ENCODE measurements around the gene GNAL. TPM values are rescaled to one million over a fixed set of nuclear protein-coding genes. Genes with fewer than 3 reads are reported as not detected.

GNAL gene
- total RNA-seq, 1 experiment from 2014 or later = 0.06 TPM

DNA sequence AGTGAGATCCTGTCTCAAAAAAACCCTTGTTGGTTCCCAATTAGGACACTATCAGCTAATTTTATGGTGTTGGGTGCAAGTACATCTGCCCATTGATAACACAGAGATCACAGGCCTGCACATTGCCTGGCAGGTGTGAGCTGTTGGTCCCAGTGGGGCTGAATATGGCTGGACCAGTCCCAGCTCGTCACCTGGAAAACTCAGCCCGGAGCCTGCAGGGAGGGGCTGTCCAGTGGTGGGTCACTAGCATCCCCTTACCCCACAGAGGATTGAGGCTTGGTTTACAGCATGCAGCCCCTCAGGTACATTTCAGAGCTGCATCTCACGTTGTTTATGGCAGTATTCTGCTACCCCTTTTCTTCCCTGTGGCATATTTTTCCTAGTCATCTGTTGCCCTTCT, 121.3 kb downstream of the GNAL start:
- no peaks in the 10 kb centered on the region for H3K9me3 ChIP-seq (ENCODE audit: low read depth, low read length, poor library complexity, severe bottlenecking)
- H3K4me3 ChIP-seq (ENCODE audit: low read depth, low read length, poor library complexity, severe bottlenecking) = no peak overlapping the region
- no peaks in the 10 kb centered on the region for H3K36me3 ChIP-seq (ENCODE audit: insufficient read depth, low read length, poor library complexity, severe bottlenecking)
- ChIA-PET POLR2A (ENCODE audit: low non-redundant PET) (no interaction called here), CTCF (no interaction called here)
- TF ChIP-seq EZH2 (IDR thresholded peaks at IDR 0.05; ENCODE audit: borderline replicate concordance, low read depth, low read length, poor library complexity, severe bottlenecking) = no peak
- TF ChIP-seq, protein P1, sequence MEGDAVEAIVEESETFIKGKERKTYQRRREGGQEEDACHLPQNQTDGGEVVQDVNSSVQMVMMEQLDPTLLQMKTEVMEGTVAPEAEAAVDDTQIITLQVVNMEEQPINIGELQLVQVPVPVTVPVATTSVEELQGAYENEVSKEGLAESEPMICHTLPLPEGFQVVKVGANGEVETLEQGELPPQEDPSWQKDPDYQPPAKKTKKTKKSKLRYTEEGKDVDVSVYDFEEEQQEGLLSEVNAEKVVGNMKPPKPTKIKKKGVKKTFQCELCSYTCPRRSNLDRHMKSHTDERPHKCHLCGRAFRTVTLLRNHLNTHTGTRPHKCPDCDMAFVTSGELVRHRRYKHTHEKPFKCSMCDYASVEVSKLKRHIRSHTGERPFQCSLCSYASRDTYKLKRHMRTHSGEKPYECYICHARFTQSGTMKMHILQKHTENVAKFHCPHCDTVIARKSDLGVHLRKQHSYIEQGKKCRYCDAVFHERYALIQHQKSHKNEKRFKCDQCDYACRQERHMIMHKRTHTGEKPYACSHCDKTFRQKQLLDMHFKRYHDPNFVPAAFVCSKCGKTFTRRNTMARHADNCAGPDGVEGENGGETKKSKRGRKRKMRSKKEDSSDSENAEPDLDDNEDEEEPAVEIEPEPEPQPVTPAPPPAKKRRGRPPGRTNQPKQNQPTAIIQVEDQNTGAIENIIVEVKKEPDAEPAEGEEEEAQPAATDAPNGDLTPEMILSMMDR (conservative IDR thresholded peaks at IDR 0.05; ENCODE audit: low read depth, low read length) = no peak
- no TSS peak for BruUV-seq (replicated peaks)
- no peak overlapping the region for H3K27ac ChIP-seq (ENCODE audit: low read depth, low read length, poor library complexity, severe bottlenecking)
- no peak for DNase-seq (ENCODE audit: low spot score)
- H3K4me1 ChIP-seq (ENCODE audit: insufficient read depth, low read length, poor library complexity, severe bottlenecking) = no peaks in the 10 kb centered on the region
- H3K27me3 ChIP-seq (replicated peaks; ENCODE audit: insufficient read depth, low read depth, low read length, poor library complexity) = peaks cover 4% of the 10 kb centered on the region
- intact Hi-C loops (cut with micrococcal nuclease; ENCODE audit: unreplicated experiment) = no loop called here

DNA sequence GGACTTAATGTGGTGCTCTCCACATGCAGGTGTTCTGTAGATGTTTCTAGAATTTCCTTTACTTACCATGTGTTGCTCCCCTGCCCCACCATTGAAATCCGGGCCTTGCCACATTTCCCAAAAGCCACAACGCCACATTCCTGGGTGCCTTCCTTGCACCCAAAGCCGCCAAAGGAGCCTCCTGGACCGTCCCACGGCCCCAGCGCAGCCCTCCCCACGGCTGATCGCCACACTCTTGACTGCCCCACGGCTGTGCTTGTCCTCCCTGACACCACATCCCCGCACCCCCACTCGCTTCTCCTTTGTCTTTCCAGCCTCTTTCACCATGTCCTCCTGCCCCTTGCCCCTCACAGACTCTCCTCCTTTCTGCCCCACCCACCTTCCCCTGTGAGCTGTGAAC, 121.9 kb downstream of the GNAL start:
- DNase-seq (ENCODE audit: low spot score) = no peak
- TF ChIP-seq EZH2 (IDR thresholded peaks at IDR 0.05; ENCODE audit: borderline replicate concordance, low read depth, low read length, poor library complexity, severe bottlenecking) = no peak
- TF ChIP-seq, protein P1 (conservative IDR thresholded peaks at IDR 0.05; ENCODE audit: low read depth, low read length) = no peak
- BruUV-seq (replicated peaks) = no TSS peak
- Histone ChIP-seq H3K9me3 (ENCODE audit: low read depth, low read length, poor library complexity, severe bottlenecking) (no peaks in the 10 kb centered on the region), H3K36me3 (ENCODE audit: insufficient read depth, low read length, poor library complexity, severe bottlenecking) (no peaks in the 10 kb centered on the region), H3K4me1 (ENCODE audit: insufficient read depth, low read length, poor library complexity, severe bottlenecking) (no peaks in the 10 kb centered on the region), H3K4me3 (ENCODE audit: low read depth, low read length, poor library complexity, severe bottlenecking) (no peak overlapping the region), H3K27ac (ENCODE audit: low read depth, low read length, poor library complexity, severe bottlenecking) (no peak overlapping the region), H3K27me3 (replicated peaks; ENCODE audit: insufficient read depth, low read depth, low read length, poor library complexity) (peaks cover 2% of the 10 kb centered on the region)
- POLR2A ChIA-PET (ENCODE audit: low non-redundant PET) = no interaction called here
- intact Hi-C loops (cut with micrococcal nuclease; ENCODE audit: unreplicated experiment) = no loop called here
- CTCF ChIA-PET = no interaction called here

DNA sequence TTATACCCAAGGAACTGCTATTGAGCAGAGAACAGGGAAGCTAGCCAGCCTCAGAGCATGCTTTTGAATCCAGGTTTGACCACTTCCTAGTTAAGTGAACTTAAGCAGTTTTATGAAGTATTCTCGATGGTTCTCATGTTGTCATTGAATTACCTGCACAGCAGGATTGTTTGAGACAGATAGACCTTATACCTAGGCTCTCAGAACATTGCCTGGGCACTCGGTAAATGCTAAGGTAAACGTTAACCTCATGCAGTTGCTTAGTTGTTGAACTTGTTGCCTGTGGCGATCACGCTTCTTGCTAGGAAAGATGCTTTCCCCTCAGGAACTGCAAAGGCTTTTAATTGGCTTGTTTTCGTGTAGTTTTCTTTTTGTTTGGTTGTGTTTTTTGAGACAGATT, 128.2 kb downstream of the GNAL start:
- no peak for DNase-seq (ENCODE audit: low spot score)
- Histone ChIP-seq H3K9me3 (ENCODE audit: low read depth, low read length, poor library complexity, severe bottlenecking) (no peaks in the 10 kb centered on the region), H3K4me3 (ENCODE audit: low read depth, low read length, poor library complexity, severe bottlenecking) (no peak overlapping the region), H3K27ac (ENCODE audit: low read depth, low read length, poor library complexity, severe bottlenecking) (no peak overlapping the region), H3K27me3 (replicated peaks; ENCODE audit: insufficient read depth, low read depth, low read length, poor library complexity) (peaks cover 22% of the 10 kb centered on the region), H3K36me3 (ENCODE audit: insufficient read depth, low read length, poor library complexity, severe bottlenecking) (no peaks in the 10 kb centered on the region), H3K4me1 (ENCODE audit: insufficient read depth, low read length, poor library complexity, severe bottlenecking) (no peaks in the 10 kb centered on the region)
- POLR2A ChIA-PET (ENCODE audit: low non-redundant PET) = no interaction called here
- CTCF ChIA-PET = no interaction called here
- intact Hi-C loops (cut with micrococcal nuclease; ENCODE audit: unreplicated experiment) = no loop called here
- no peak for TF ChIP-seq EZH2 (IDR thresholded peaks at IDR 0.05; ENCODE audit: borderline replicate concordance, low read depth, low read length, poor library complexity, severe bottlenecking)
- TF ChIP-seq, protein P1 (conservative IDR thresholded peaks at IDR 0.05; ENCODE audit: low read depth, low read length) = no peak
- no TSS peak for BruUV-seq (replicated peaks)

Measured in A673 (cell line).